NCI-H82 treated with DMSO at 0.1 percent for 48 hours (cell line): Measurements from ENCODE around the gene C2CD4C.
"Not testable (repeated sequence)": the region's sequence is repeated elsewhere in the genome, so short reads cannot be mapped to it uniquely, and the experiment has no call there.

Experiments used
- DNase-seq: peaks from one replicate; lab custom pipeline; 2025; ENCODE audit not compliant: unreplicated experiment; lab: John Stamatoyannopoulos, UW

C2CD4C gene

DNA sequence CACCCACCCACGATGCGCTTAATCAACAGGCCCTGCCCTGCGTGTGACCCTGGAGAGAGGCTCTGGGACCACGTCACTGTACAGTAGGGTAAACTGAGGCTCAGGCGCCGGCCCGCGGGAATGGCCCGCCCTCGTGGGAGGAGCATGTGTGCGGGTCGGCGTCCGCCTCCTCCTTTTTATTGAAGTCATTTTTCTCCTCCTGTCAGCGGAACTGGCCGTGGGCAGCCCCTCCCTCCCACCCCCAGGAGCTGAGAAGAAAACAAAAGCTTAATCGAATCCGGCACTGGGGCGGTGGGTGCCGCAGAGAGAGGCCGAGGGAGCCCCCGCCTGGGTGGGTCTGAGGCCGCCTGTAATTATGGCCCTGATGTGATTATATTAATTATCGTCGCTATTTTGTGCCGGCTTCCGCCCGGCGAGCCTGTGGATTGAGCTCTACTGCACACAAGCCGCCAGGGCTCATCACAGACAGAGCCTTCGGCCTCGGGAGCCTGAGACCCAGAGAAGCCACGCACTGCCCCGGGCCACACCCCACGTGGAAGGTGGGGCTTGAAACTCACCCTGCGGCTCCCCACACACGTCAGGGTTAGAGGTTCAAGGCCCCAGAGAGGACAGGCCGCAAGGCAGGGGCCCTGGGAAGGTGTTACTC lies 7.0 kb downstream of the C2CD4C start:
- DNase-seq, result peak; percentile 52

DNA sequence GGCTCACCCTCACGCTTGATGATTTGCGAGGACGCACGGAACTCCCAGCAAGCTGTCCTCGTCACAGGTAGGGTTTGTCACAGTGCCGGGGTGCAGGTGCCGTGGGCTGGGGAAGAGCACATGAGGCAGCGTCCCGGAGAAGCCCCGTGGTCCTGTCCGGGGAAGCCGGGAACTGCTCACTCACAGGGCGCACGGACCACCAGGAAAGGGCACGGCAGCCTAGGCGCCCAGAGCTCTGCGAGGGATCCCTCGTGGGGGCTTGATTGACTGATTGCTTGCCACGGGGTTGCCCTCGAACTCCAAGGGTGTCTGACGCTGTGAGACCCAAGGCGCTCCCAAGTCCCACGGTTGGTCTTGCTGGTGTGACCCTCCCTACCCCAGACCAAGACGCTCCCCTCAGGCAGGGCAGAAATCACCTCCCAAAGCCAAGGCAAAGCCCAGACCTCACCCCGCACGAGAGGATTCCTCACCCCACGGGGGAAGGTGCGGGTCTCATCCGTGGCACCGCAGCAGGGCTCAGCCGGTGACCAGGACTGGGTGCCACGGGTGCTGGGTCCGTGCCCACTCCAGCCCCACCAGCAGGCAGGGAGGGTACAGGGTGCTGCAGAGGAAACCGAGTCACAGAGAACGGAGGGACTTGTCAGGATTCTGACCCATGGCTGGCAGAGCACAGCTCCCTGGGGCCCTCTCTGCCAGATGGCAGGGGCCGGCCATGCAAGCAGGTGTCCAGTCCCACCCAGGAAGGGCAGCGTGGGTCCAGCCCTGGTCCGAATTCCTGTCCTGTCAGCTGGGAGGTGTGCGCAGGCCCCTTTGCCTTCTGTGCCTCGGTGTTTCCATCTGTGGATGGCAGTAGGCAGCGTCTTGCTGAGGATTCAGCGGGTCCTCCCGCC lies 7.7 kb downstream of the C2CD4C start:
- no peak for DNase-seq

DNA sequence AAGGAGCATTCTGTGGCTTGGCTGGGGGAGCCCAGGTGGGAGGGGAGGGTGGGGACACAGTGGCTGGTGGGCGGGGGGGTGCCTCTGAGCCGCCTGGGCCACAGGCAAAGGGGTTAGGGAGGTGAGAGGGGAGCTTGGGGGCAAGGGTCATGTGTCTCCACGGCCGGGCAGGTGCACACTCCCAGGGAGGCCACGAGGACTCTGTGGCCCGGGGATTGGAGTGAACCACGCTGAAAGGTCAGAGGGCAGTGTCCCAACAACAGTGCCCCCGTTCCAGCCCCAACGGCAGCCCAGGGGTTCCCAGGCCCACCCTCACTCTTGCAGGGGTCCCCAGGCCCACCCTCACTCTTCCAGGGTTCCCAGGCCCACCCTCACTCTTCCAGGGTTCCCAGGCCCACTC lies 9.6 kb downstream of the C2CD4C start:
- DNase-seq, result no peak

DNA sequence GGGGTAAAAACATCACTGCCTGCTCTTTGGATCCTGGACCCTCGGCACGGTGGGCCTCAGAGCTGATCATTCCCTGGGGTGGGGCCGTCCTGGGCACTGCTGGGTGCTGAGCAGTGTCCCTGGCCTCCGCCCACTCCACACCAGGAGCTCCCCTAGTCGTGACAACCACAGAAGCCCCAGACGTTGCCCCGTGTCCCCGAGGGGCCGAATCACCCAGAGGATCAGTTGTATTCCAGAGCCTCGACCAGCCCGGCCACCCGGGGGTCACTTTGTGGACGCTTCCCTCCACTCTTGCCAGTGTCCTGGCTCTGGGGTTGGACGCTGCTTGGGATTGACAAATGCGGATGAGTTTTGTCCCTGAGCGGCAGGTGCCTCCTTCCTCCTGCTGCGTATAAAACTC lies 10.2 kb downstream of the C2CD4C start:
- DNase-seq, result no peak

DNA sequence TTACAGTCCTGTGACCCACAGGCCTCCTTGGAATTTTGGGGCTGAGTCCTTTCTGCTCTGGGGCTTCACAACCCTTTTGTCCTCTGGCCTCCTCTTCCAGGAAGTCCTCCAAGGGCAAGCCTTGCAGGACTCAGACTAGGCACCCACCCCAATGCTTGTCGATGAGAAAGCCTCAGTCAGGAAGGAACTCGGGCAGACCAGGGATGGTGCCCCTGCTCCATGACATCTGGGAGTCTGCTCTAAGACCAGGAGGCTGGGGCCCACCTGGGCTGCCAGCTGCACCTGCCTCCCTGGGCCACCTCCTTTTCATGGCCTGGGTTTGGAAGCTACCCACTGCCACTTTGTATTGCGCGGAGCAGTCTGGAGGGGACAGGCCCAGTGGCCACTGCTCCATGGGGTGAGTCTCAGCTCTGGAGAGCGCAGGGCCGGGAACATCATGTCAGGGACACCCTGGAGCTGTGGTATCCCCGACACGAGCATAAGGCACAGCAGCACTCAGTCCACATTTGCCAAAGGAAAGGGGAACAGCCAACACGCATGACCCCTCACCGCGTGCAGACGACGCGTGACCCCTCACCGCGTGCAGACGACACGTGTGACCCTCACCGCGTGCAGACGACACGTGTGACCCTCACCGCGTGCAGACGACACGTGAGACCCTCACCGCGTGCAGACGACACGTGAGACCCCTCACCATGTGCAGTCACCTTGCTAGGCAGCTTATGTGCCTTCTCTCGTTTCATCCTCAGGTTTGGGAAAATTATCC lies 10.8 kb downstream of the C2CD4C start:
- DNase-seq, result no peak

DNA sequence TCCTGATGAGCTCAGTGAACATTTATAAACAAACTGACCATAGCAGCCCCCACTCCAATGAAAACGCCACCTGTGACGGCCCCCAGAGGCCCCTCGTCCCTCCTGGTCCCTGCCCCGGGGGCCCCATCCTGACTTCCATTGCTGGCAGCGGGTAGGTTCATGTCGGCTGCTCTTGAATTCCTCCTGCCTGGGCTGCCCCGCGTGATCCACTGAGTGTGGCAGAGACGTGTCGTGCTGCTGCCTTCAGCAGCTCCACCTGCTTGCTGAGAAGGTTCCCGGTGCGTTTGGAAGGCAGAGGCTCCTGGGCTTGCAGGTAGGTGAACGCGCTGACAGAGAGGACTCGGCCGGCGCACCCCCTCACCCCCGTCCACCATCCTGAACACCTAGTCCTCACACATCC lies 11.6 kb downstream of the C2CD4C start:
- no peak for DNase-seq

DNA sequence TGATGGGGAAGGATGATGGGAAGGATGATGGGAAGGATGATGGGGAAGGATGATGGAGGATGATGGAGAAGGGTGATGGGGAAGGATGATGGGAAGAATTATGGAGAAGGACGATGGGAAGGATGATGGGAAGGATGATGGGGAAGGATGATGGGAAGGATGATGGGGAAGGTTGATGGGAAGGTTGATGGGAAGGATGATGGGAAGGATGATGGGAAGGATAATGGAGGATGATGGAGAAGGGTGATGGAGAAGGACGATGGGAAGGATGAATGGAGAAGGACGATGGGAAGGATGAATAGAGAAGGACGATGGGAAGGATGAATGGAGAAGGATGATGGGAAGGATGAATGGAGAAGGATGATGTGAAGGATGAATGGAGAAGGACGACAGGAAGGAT lies 13.5 kb downstream of the C2CD4C start:
- no peak for DNase-seq

DNA sequence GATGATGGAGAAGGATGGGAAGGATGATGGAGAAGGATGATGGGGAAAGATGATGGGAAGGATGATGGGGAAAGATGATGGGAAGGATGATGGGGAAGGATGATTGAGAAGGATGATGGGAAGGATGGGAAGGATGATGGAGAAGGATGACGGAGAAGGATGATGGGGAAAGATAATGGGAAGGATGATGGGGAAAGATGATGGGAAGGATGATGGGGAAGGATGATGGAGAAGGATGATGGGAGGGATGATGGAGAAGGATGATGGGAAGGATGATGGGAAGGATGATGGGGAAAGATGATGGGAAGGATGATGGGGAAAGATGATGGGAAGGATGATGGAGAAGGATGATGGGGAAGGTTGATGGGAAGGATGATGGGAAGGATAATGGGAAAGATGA lies 14.1 kb downstream of the C2CD4C start:
- DNase-seq, result not testable (repeated sequence)

DNA sequence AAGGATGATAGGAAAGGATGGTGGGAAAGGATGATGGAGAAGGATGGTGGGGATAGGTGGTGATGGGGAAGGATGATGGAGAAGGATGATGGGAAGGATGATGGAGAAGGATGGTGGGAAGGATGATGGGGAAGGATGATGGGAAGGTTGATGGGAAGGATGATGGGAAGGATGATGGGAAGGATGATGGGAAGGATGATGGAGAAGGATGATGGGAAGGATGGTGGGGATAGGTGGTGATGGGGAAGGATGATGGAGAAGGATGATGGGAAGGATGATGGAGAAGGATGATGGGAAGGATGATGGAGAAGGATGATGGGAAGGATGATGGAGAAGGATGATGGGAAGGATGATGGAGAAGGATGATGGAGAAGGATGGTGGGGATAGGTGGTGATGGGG lies 15.4 kb downstream of the C2CD4C start:
- DNase-seq, result not testable (repeated sequence)

DNA sequence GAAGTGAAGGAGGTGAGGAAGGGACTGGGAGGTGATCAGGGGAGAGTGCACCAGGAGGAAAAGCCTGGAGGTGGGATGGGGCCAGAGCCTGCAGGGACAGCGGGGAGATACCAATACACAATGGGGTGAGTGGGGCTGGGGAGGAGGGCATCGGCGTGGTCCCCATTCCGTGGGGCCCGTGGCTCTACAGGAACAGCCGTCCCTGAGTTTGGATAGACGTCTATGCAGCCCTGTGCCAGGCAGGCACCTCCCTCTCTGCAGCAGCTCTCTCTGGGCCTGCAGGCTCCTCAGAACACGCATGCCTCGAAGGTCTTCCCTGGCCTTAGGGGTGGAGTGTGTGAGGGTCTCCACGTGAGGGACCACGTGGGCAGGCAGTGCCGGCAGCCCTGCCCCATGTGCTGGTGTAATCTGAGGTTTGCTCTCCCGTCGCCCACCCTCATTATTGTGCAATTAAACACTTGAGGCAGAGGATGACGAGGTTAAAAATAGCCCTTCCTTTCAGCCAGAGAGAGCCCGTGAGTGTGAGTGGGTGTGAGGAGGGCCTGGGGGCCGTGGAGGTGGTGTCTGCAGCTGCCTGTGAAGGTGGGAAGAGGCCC lies 16.5 kb downstream of the C2CD4C start:
- no peak for DNase-seq

DNA sequence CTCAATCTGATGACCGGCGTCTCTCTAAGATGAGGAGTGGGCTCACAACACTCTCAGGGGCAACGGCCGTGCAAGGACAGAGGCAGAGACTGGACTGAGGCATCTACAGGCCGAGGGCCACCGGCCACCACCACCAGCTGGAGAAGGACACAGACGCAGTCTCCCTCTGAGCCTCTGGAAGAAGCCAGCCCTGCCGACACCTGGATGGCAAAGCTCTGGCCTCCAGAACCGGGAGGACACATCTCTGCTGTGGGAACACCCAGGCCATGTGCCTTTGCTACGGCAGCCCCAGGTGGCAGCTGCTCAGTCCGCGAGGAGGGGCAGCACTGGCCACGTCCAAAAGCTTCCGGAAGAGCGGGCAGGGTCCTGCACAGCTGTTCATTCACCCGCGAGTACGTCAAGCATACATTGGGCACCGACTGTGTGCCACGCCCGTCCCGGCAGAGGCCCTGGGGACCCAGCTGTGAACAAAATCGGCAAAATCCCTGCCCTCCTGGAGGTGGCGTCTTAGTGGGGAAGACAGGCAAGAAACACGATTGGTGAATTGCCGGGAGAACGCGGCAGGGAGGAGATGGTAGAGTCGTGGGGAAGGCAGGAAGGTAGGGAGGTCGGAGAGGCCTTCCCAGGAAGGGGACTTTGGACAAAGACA lies 17.1 kb downstream of the C2CD4C start:
- no peak for DNase-seq

DNA sequence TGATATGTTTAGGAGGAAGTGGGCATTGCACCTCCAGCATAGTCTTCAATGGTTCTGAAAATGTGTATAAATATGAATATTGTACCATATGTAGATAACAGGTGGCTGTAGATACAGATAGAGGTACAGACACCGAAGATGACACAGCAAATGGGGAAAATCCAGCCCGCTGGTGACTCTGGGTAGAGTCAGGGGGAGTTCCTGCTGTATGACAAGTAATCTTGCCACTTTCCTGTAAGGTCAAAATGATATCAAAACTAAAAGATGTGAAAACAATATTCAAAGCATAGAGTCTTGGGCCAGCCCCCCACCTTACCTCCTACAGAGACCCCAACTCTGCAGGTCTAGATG lies 17.8 kb downstream of the C2CD4C start:
- DNase-seq, result no peak

DNA sequence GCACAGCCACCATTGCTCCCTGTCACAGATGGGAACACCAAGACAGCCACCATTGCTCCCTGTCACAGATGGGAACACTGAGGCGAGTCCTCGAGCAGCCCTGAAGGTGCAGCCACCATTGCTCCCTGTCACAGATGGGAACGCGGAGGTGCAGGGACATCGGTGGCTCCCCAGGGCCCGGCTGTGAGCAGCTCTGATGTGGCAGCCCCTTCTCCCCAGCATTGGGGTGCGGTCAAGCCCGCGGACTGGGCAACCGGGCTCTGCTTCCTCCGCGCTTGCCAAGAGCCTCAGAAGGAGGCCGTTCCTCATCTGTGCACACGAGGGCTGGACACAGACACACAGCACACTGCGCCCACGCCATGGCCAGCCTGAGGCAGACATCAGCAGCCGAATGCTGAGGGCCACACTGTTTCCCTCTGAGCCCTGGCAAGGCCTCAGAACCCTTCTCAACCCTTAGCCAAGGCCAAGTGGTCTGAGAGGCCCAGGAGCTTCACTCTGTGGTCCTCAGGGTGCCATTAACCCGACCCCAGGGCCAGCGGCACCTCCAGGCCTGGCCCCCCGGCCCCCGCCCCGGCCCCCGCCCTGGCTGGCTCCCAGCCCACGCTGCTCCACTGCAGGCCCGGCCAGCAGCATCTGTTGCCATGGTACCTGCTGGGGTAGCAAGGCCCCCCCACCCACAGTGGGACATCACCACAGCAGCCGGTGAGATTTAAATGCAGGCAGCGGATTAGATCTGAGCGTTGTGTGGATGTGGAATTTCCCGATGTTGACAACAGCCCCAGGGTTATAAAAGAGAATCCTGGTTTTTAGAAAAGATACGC lies 18.4 kb downstream of the C2CD4C start:
- DNase-seq, result no peak

DNA sequence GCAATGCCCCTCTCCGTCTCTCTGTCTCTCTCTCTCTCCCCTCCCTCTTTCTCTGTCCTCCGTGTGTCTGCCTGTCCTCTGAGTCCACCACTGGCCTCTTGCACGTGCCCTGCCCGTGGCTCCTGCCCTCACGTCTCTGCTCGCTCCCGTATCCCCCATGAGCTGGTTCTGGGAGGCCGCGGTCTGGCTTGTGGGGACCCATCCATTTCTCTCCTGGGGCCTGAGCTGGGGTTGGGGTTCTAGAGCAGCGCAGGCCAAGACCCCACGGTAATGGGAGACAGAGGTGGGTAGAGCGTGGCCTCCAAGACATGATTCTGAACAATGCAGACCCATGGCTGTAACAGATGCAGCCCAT lies 19.0 kb downstream of the C2CD4C start:
- DNase-seq, result no peak

DNA sequence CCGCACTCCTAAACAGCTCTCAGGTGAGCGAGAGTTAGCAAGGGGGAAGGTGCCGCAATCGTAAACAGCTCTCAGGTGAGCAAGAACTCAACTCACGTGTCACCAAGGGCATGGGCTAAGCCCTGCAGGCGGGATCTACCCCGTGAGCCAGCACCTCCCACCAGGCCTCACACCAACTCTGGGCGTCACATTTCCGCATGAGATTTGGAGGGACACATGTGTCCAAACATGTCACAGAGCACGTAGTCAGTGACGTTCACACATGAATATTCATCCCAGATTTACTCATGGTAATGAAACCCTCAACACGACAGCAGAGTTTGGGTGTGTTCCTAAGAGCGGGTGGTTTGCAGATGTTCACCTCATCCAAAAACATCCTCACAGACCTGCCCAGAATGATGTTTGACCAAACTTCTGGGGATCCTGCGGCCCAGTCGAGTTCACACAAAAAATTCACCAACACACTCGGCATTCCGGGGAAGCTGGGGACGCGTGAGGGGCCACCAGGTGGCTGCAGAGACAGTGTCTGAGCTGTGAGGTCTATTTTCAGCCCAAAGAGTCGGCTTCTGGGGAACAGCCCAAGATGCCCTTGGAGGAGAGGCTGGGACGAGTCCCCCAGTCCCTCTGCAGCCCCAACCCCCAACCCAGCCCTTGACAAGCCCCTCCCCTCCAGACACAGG lies 19.6 kb downstream of the C2CD4C start:
- DNase-seq, result no peak

DNA sequence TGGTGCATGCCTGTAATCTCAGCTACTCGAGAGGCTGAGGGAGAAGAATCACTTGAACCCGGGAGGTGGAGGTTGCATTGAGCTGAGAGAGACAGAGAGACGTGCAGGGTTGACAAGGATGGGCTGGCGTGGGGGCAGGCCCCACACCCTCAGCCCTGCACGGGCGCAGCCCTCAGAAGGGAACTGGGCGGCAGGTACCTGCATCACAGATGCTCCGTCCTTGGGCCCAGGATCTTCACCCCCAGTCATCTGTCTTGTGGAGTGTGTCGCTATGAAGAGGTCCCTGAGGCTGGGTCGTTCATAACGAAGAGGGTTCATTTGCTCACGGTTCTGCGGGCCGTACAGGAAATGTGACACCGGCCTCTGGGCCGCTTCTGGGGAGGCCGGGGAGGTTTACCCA lies 20.3 kb downstream of the C2CD4C start:
- no peak for DNase-seq

DNA sequence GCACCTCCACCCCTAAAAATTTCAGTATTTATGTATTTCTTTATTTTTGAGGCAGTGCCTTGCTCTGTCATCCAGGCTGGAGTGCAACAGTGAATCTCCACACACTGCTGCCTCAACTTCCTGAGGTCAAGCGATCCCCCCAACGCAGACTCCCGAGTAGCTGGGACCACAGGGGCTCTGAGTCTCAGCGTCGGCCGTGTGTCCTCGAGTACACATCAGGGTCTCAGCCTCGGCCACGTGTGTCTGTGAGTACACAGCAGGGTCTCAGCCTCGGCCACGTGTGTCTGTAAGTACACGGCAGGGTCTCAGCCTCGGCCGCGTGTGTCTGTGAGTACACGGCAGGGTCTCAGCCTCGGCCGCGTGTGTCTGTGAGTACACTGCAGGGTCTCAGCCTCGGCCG lies 21.2 kb downstream of the C2CD4C start:
- no peak for DNase-seq

DNA sequence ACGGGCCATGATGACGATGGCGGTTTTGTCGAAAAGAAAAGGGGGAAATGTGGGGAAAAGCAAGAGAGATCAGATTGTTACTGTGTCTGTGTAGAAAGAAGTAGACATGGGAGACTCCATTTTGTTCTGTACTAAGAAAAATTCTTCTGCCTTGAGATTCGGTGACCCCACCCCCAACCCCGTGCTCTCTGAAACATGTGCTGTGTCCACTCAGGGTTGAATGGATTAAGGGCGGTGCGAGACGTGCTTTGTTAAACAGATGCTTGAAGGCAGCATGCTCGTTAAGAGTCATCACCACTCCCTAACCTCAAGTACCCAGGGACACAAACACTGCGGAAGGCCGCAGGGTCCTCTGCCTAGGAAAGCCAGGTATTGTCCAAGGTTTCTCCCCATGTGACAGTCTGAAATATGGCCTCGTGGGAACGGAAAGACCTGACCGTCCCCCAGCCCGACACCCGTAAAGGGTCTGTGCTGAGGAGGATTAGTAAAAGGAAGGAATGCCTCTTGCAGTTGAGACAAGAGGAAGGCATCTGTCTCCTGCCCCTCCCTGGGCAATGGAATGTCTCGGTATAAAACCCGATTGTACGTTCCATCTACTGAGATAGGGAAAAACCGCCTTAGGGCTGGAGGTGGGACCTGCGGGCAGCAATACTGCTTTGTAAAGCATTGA lies 22.2 kb downstream of the C2CD4C start:
- DNase-seq, result peak; percentile 19

DNA sequence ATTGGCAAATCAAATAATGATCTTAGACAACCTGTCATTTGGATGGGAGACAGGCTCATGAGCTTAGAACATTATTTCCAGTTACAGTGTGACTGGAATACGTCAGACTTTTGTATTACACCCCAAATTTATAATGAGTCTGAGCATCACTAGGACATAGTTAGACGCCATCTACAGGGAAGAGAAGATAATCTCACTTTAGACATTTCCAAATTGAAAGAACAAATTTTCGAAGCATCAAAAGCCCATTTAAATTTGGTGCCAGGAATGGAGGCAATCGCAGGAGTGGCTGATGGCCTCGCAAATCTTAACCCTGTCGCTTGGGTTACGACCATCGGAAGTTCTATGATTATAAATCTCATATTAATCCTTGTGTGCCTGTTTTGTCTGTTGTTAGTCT lies 22.8 kb downstream of the C2CD4C start:
- not testable (repeated sequence) for DNase-seq
